ENCODE measurements around the gene NADK2.

- TF ChIP-seq CTCF (IDR thresholded peaks at IDR 0.05) (no peak), POLR2A (IDR thresholded peaks at IDR 0.05) (no peak)
These were observed 89.1 kb downstream of the NADK2 start for GRCh38 chr5:36152324-36153297.
